Activated CD8-positive, alpha-beta memory T cell treated with anti-CD3 and anti-CD28 coated beads, Interleukin-2, amount 10 ng/mL, durations not matched to agents 7 days and 5 days (primary cell): ENCODE data around the gene DRD3. TPM values are rescaled to one million over a fixed set of nuclear protein-coding genes. Genes with fewer than 3 reads are reported as not detected.

ENCODE experiments used
- ATAC-seq: fragments of 150-1000 bp; cut with Tn5 transposase; one replicate; pipeline ENCODE4 v1.10.0; 2021; ENCODE audit warnings: moderate library complexity
- CTCF ChIA-PET: fragments of 350-600 bp; sonication (Branson Sonifier 250); formaldehyde crosslinking; loops from one replicate; lab custom pipeline; 2021; ENCODE audit warnings: antibody characterized with exemption; lab: Charles Lee
- DNase-seq: peaks from one replicate; pipeline ENCODE4 v3.0.0-alpha.2; 2020
- H3K27ac Mint-ChIP-seq: one replicate; pipeline ENCODE4 v1.8.0; 2021; ENCODE audit warnings: mild to moderate bottlenecking, mixed read lengths
- H3K27me3 Mint-ChIP-seq: one replicate; pipeline ENCODE4 v1.8.0; 2021; ENCODE audit warnings: mixed read lengths
- H3K36me3 Mint-ChIP-seq: one replicate; pipeline ENCODE4 v1.8.0; 2021; ENCODE audit warnings: mild to moderate bottlenecking, mixed read lengths
- H3K4me1 Mint-ChIP-seq: one replicate; pipeline ENCODE4 v1.8.0; 2021; ENCODE audit warnings: mixed read lengths
- H3K4me3 Mint-ChIP-seq: one replicate; pipeline ENCODE4 v1.8.0; 2021; ENCODE audit warnings: mild to moderate bottlenecking, moderate library complexity, mixed read lengths
- H3K9me3 Mint-ChIP-seq: one replicate; pipeline ENCODE4 v1.8.0; 2022; ENCODE audit warnings: low read depth, mixed read lengths
- total RNA-seq, 2 experiments: library from RNA; stranded (reverse); gene quantifications; one replicate each; pipeline ENCODE4 v1.2.3, GENCODE V29; 2021

The DRD3 gene
- not detected for total RNA-seq

DNA sequence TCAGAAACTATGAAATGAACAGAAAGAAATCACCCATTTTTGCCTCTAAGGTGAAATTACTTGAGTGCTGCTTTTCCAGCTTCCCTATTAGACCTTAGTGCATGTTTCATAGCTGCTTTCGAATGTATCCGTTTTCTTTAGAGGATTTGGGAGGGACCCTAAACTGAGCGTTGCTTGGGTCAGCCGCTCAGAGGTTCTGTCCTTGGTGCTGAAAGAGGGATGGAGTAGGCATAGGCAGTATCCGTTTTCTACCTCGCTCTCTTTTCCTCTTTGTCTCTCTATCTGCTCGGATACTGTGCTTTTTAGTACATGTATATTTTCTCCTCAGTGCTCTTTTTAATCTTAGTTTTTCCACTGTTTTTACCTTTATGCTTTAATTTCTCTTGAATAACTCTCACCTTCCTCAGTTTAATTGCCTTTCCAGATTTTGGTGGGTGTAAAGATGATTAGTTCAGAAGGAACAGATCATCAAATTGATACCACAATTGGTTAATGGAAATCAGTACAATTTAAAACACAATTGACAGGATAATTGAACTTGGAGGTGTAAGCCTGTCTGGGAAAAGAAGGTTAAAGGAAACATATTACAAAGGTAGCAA lies at the start of gene DRD3:
Gene DRD3, minus strand, starts transcription at position 283 of the 599 bp plus-strand sequence. CDS start 7,060 bp downstream, outside the sequence.
- H3K4me3 Mint-ChIP-seq: no peak within 1 kb of the TSS
- H3K9me3 Mint-ChIP-seq: no peaks in the 10 kb centered on the region
- CTCF ChIA-PET: interaction anchor here (0.8 to 2.2 kb wide), 7 partner anchors 17 to 206 kb away, joined by 3 to 8 read pairs (median 3); no protein-coding TSS in a partner anchor
- no peak within 1 kb of the TSS for H3K27ac Mint-ChIP-seq
- ATAC-seq (peak; percentile 63), DNase-seq (peak; percentile 49)
- peaks cover 4% of the 10 kb centered on the region for H3K4me1 Mint-ChIP-seq
- H3K36me3 Mint-ChIP-seq: no peaks in the 10 kb centered on the region
- peaks cover 29% of the 10 kb centered on the region for H3K27me3 Mint-ChIP-seq

DNA sequence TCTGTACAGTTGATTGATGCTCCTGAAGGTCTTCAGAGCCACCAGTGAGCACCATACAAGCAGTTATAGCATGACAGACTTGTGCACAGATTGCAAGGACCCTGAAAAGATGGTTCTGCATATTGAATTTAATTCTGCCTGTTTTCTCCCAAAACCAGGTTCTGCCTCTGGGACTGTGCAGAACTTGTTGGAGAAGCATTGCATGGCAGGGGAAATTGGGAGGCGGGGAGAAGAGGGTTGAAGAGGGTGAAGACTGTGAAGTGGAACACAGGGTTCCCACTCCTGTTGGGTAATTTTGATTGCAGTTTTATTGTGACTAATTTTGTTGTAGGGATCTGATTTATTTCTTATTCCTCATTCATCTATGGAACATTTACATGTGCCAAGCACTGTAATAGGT lies 48.2 kb upstream of the DRD3 start:
- H3K36me3 Mint-ChIP-seq: peaks cover 37% of the 10 kb centered on the region
- no peak for ATAC-seq
- H3K9me3 Mint-ChIP-seq: peaks cover 15% of the 10 kb centered on the region
- CTCF ChIA-PET: interaction anchor here (0.8 to 2.1 kb wide), 5 partner anchors 8 to 74 kb away, joined by 3 to 15 read pairs (median 4); partner anchors contain the start of gene ZNF80
- no peaks in the 10 kb centered on the region for H3K27me3 Mint-ChIP-seq
- H3K4me1 Mint-ChIP-seq: peaks cover 94% of the 10 kb centered on the region
- no peak for DNase-seq
- no peak overlapping the region for H3K4me3 Mint-ChIP-seq
- H3K27ac Mint-ChIP-seq: no peak overlapping the region

DNA sequence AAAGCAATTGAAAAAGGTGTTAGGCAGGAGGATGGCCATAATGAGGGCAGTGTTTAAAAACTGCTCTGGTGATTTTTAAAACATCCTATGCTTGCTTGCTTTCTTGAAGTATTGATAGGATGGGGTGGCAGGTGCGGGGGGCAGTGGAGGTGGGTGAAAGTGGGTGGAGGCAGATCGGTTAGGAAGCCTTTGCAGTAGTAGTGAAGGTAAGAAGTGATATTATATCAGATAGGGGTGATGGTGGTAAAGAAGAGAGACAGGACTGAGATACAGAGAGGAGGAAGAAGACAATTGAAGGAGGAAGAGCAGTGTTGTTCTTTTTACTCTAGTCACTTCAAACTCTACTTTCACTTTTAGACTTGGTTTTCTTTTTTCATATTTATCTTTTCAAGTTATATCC lies 47.5 kb upstream of the DRD3 start:
- DNase-seq (no peak), ATAC-seq (no peak)
- peaks cover 15% of the 10 kb centered on the region for H3K9me3 Mint-ChIP-seq
- peaks cover 37% of the 10 kb centered on the region for H3K36me3 Mint-ChIP-seq
- no peaks in the 10 kb centered on the region for H3K27me3 Mint-ChIP-seq
- CTCF ChIA-PET: interaction anchor here (1.3 kb wide), 1 partner anchor 64 kb away, joined by 4 read pairs; no protein-coding TSS in a partner anchor
- H3K27ac Mint-ChIP-seq: peak overlapping the region; percentile 98
- peaks cover 94% of the 10 kb centered on the region for H3K4me1 Mint-ChIP-seq
- H3K4me3 Mint-ChIP-seq: peak overlapping the region; percentile 53

DNA sequence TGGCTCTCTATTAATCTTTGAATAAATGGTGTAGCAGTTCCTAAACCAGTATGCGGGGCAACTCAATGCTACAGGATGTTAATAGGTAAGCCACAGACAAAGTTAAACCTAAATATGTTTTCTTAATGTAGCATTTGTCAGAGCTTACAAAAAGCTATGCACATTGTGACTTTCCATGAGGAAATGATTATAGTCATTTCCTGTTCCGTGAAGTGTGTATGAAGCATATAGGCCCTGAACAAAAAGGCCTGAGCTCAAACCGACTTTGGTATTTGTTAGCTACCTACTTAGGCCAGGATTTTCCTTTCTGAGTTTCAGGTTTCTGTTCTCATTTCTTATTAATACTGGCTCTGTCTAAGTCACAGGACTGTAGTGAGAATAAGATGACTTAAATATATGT lies 44.3 kb upstream of the DRD3 start:
- DNase-seq (peak; percentile 56), ATAC-seq (peak; percentile 52)
- no peaks in the 10 kb centered on the region for H3K27me3 Mint-ChIP-seq
- CTCF ChIA-PET: interaction anchor here (1.1 to 5.8 kb wide), 11 partner anchors 8 to 195 kb away, joined by 3 to 60 read pairs (median 5); partner anchors contain the start of gene TIGIT
- H3K4me3 Mint-ChIP-seq: peak overlapping the region; percentile 3
- peaks cover 89% of the 10 kb centered on the region for H3K4me1 Mint-ChIP-seq
- H3K36me3 Mint-ChIP-seq: peaks cover 34% of the 10 kb centered on the region
- peak overlapping the region; percentile 98 for H3K27ac Mint-ChIP-seq
- peaks cover 15% of the 10 kb centered on the region for H3K9me3 Mint-ChIP-seq

DNA sequence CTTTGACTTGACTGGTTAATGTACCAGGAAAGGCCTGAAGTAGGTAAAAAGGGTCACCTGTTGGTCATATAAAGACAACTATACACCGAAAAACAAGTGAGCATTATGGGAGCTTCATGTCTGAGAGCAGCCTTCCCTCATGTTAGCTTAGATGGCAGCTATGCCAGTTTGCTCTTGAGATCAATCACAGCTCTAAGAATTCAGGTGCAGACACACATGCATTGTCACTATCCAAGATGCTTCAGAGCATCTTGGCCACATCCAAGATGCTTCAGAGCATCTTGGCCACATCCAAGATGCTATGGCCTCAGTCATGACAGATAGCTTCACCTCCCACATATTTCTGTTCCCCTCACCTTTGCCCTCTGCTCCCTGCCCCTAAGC lies 43.0 kb upstream of the DRD3 start:
- H3K27me3 Mint-ChIP-seq: no peaks in the 10 kb centered on the region
- peak; percentile 46 for ATAC-seq
- H3K9me3 Mint-ChIP-seq: peaks cover 15% of the 10 kb centered on the region
- DNase-seq: no peak
- peak overlapping the region; percentile 98 for H3K27ac Mint-ChIP-seq
- peak overlapping the region; percentile 11 for H3K4me3 Mint-ChIP-seq
- peaks cover 38% of the 10 kb centered on the region for H3K36me3 Mint-ChIP-seq
- CTCF ChIA-PET: interaction anchor here (0.8 to 5.8 kb wide), 13 partner anchors 8 to 163 kb away, joined by 3 to 60 read pairs (median 6); partner anchors contain the start of gene TIGIT
- peaks cover 76% of the 10 kb centered on the region for H3K4me1 Mint-ChIP-seq

DNA sequence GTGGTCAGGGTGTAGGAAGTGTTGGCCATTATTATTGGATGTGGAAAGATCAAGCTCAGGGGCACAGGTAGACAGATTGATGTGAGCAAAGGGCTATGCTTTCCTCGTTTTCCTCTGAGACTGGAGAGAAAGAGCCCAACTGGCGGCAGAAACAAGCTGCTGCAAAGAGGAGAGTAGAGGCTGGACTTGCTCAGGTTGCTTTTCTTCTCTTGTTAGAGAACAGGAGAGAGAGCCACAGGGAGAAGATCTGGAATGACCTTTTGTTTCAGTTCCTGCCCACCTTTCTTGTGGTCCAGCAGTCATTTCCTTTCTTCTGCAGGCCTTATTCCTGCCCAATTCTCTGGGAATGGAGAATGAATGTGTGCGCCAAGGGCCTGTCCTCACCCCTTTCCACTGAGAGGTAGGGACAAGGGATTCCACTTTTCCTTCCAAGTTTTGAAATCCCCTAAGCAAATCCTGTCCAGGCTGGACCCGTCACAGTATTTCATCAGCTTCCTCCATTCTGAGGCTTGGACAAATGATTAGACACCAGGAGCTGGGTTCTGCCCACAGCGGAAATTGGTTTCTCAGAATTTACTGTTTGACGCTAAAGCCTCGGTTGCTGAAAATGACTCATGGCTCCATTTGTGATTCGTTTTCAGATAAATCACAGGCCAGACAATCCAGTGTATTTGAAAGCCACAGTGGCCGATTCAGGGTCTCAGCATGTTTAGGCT lies 42.5 kb upstream of the DRD3 start:
- Mint-ChIP-seq H3K9me3 (peaks cover 15% of the 10 kb centered on the region), H3K27me3 (no peaks in the 10 kb centered on the region), H3K27ac (peak overlapping the region; percentile 98), H3K4me3 (peak overlapping the region; percentile 32), H3K36me3 (peaks cover 34% of the 10 kb centered on the region), H3K4me1 (peaks cover 71% of the 10 kb centered on the region)
- DNase-seq: peak; percentile 91
- CTCF ChIA-PET: interaction anchor here (0.8 to 5.8 kb wide), 13 partner anchors 7 to 189 kb away, joined by 3 to 60 read pairs (median 5); partner anchors contain the start of gene TIGIT
- peak; percentile 62 for ATAC-seq

DNA sequence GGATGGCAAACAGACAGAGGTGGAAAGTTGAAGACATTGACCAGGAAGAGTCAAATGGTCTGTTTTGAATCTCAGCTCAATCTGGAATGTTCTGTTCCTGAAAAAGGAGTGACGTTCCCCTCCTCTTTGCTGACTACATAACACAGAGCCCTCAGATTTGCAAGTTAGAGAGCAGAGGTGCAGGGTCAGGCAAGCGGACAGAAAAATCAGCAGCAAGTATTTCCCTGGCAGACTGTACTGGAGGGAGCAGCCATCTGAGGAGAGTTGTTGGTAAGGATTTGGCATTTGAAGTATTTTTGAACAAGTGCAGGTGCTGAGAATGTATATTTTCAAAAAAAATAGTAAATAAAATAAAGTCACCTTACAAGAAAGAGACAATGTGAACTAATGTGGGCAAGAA lies 40.9 kb upstream of the DRD3 start:
- Mint-ChIP-seq H3K4me3 (no peak overlapping the region), H3K9me3 (peaks cover 5% of the 10 kb centered on the region), H3K4me1 (peaks cover 55% of the 10 kb centered on the region), H3K36me3 (peaks cover 19% of the 10 kb centered on the region), H3K27me3 (no peaks in the 10 kb centered on the region), H3K27ac (peak overlapping the region; percentile 98)
- no peak for DNase-seq
- ATAC-seq: no peak
- CTCF ChIA-PET: interaction anchor here (1.9 to 9.2 kb wide), 2 partner anchors 8 to 74 kb away, joined by 4 to 152 read pairs; partner anchors contain the start of gene TIGIT

DNA sequence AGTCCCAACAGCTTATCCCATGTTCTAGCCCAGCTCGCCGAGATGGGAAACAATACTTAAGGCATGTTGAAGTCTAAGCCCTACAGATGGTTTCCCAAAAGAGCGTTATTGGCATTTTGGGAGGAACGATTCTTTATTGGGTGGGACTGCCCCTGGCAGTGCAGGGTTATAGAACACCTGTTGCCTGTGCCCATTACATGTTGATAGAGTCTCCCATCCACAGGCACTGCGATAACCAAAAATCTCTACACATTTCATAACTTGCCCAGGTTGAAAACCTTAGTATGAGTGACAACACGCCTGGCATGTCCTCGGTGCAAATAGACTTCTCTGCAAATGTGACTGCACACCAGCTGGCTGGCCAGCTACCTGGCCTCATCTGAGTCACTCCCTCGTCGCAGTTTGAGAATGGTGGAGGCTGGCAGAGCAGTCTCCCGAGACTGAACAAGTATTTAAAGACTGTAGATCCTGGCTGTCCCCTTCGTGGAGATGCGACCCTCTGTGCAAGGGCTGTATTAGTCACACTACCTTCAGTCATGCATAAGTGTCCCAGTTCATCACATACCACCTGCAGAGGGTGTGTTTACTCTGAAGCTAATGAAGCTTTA lies 39.8 kb upstream of the DRD3 start:
- ATAC-seq (no peak), DNase-seq (no peak)
- Mint-ChIP-seq H3K4me1 (peaks cover 44% of the 10 kb centered on the region), H3K4me3 (no peak overlapping the region), H3K27me3 (no peaks in the 10 kb centered on the region), H3K9me3 (no peaks in the 10 kb centered on the region), H3K36me3 (peaks cover 10% of the 10 kb centered on the region), H3K27ac (peak overlapping the region; percentile 56)
- CTCF ChIA-PET: interaction anchor here (0.6 to 9.2 kb wide), 4 partner anchors 9 to 81 kb away, joined by 3 to 152 read pairs (median 4); partner anchors contain the start of gene TIGIT

DNA sequence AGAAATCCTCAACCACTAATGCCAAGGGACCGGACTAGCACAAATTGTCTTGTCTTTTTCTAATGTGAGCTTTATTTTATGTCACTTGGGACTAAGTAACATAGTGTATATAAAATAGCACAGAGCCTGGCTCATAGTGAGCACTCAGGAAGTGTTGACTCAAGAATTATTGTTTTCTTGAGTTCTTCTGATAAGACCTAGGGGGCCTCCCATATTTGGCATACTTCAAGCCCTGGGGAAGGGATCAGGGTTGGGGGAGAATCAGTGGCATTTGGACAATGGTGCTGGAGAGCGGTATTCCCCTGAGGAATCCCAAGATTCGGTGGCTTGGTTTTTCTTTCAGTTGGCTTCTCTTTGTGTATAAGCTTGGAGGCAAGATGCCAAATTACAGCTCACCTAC lies 39.2 kb upstream of the DRD3 start:
- CTCF ChIA-PET: interaction anchor here (0.5 to 9.2 kb wide), 5 partner anchors 9 to 121 kb away, joined by 3 to 152 read pairs (median 4); partner anchors contain the start of gene TIGIT
- Mint-ChIP-seq H3K36me3 (peaks cover 7% of the 10 kb centered on the region), H3K9me3 (no peaks in the 10 kb centered on the region), H3K4me1 (peaks cover 44% of the 10 kb centered on the region), H3K4me3 (no peak overlapping the region), H3K27me3 (no peaks in the 10 kb centered on the region), H3K27ac (no peak overlapping the region)
- ATAC-seq (no peak), DNase-seq (no peak)

DNA sequence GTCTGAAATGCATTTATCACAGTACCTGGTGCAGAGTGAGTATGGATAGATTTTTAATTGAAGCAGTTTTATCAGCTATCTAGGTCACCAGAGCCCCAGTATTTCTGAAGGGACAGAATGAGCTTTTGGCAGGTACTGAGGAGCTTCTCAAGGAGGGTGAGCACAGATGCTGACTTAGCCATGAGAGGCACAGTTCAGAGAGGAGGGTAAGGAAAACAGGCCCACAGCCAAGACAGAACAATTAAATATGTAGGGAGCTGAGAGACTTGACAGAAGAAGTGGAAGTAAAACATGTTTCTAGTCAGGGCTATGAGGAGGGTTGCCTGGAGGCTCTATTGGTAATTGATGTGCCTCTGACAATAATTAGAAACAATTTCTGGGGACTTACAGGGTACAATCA lies 38.4 kb upstream of the DRD3 start:
- DNase-seq: no peak
- H3K27me3 Mint-ChIP-seq: no peaks in the 10 kb centered on the region
- H3K4me3 Mint-ChIP-seq: no peak overlapping the region
- CTCF ChIA-PET: interaction anchor here (0.5 to 9.2 kb wide), 6 partner anchors 14 to 121 kb away, joined by 3 to 152 read pairs (median 3); partner anchors contain the start of gene TIGIT
- H3K9me3 Mint-ChIP-seq: no peaks in the 10 kb centered on the region
- no peak for ATAC-seq
- peaks cover 43% of the 10 kb centered on the region for H3K4me1 Mint-ChIP-seq
- peaks cover 7% of the 10 kb centered on the region for H3K36me3 Mint-ChIP-seq
- no peak overlapping the region for H3K27ac Mint-ChIP-seq

DNA sequence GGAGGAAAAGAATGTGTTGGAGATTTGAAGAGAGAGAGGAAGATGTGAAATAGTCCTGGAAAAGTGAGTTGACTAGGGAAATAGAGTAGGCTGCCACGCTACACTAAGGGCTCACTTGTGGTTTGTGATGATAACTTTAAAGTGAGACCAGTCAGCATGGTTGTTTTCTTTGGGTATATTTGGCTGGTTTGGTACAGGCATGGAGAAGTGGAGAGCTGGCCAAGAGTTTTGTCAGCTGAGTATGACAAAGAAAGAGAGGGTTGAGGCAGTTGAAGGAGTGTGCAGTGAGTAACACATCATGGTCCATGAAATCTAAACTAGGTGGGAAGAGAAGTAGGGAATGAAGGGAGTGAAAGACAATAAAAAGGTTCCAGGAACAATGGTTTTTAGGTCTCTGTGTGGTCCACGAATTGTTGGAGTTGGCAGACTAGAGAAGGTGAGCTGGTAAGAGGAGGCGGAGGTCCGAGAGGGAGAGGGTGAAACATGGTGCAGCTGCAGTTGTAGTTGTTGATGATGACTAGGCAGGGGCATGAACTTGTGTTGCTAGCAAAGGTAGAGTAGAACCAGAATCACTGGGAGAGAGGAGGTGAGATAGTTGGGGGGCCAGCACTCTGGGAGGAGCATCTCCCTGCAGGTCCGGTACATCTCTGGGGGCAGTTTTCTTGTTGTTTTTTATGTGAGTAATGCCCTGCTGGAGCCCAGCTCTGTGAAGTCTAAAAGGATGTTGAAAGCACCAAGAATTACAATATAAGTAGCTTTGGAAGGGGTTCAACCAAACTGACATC lies 37.5 kb upstream of the DRD3 start:
- H3K36me3 Mint-ChIP-seq: peaks cover 7% of the 10 kb centered on the region
- no peaks in the 10 kb centered on the region for H3K27me3 Mint-ChIP-seq
- no peak for DNase-seq
- H3K9me3 Mint-ChIP-seq: no peaks in the 10 kb centered on the region
- CTCF ChIA-PET: interaction anchor here (1.0 to 9.2 kb wide), 4 partner anchors 64 to 83 kb away, joined by 3 to 152 read pairs (median 4); partner anchors contain the start of gene TIGIT
- H3K4me3 Mint-ChIP-seq: no peak overlapping the region
- no peak for ATAC-seq
- H3K27ac Mint-ChIP-seq: no peak overlapping the region
- H3K4me1 Mint-ChIP-seq: peaks cover 38% of the 10 kb centered on the region
